NB4 (cell line): Measurements from ENCODE around the gene HSPA4.
"Not testable (repeated sequence)": the region's sequence is repeated elsewhere in the genome, so short reads cannot be mapped to it uniquely, and the experiment has no call there.

ENCODE experiments used
- CTCF ChIP-seq: IDR thresholded peaks from one replicate; pipeline ENCODE4 v1.5.1; 2012; ENCODE audit warnings: low read depth, low read length
- MAX ChIP-seq: IDR thresholded peaks from 2 replicates; pipeline ENCODE4 v1.6.1; 2011; ENCODE audit warnings: low read depth, low read length
- POLR2A ChIP-seq: IDR thresholded peaks from 2 replicates; pipeline ENCODE4 v1.6.1; 2011; ENCODE audit warnings: mild to moderate bottlenecking; ENCODE audit not compliant: insufficient read length; ENCODE audit errors: extremely low read depth

- TF ChIP-seq CTCF, POLR2A, MAX: not testable (repeated sequence)
Observed at GRCh38 chr5:133136890-133137289, 85.1 kb downstream of the HSPA4 start.
